ENCODE results near the gene COL23A1.
"Not testable (repeated sequence)": the region's sequence is repeated elsewhere in the genome, so short reads cannot be mapped to it uniquely, and the experiment has no call there.

COL23A1 gene

DNA sequence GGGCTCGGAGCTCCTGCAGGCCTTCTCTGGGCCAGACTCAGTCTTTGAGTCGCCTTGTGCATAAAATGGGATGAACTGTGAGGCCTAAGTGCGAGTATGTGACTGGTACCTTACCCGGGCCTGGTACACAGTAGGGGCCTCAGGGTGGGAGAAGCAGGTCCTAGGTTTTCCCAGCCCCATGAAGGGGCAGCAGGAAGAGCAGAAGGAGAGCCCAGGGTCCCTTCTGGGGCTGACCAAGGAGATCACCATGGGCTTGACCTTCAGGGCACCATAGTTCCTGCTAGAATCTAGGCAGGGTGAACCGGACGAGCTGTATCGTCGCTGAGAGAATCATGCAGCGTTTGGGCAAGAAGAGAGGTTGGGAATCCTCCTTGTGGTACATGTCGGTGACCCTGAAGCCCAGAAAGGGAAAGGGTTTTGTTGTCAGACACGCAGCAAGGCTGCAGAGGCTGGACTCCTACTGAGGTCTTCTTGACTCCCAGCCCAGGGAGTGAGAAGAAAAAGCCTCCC, 357.2 kb downstream of the COL23A1 start:
- DNase-seq = no peak

DNA sequence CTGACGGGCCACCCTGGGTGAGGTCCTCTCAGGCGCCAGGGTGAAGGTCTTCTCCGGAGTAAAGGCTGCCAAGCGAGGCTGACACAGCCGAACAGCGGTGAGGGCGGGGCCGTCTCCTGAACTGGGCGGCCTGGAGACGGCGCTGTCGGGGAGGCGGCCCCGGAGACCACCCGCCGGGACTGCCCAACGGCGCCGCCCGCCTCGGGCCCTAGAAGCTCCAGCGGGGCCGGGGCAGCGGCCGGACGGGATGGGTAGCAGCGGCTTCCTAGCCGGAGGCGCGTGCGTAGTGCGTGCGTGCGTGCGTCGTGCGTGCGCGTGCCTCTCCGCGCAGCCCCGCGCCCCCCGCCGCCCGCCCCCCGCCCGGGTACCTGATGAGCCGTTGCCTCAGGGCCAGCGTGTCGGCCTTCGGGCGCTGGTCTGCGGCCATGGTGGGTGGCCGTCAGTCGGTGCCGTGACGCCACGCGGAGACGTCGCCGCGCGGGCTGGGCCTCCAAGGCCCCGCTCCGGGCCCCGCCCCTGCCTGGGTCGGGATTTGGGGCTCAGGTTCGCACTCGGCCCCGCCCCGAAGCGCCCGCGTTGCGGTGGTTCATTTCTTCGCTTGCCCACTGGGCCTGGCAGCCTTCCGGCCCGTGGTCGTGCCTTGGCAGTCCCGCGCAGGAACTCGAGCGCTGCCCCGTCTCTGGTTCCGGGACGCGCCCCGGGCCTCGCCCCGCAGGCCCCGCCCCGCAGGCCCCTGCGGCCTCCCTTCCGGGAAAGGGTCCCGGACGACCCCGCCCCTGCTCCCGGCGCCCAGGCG, 357.9 kb downstream of the COL23A1 start, which contains the start of gene PHYKPL:
Gene PHYKPL (minus strand): TSS at position 679 of the 796 bp plus-strand sequence. CDS start 252 bp downstream, at position 427.
- peak; percentile 78 for DNase-seq

DNA sequence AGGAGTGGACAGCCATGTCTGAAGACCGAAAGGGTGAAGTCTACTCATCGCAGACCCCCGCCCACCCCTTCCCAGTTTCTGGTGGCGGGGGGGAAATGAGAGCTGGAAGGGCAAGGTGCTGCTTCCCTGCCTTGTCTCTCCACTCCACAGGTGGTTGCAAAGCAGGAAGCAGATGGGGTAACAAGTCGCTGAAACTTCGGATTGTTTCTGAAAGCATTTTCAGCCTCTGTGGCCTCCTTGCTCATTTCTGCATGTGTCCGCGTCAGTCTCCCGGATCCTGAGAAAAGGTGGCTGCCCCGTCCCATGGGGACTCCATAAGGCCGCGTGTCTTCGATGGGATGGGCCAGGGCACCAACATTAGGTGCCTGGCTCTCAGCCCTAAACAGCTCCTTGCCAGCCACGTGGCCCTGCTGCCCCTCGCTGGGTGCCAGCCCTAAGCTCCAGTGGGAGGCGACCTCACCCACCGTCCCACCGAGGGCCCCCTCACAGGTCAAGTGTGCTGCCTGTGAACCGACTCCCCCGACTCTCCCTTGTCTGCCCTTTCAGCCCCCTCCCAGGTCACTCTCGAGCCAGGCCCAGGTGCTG, 358.6 kb downstream of the COL23A1 start:
- DNase-seq = no peak

DNA sequence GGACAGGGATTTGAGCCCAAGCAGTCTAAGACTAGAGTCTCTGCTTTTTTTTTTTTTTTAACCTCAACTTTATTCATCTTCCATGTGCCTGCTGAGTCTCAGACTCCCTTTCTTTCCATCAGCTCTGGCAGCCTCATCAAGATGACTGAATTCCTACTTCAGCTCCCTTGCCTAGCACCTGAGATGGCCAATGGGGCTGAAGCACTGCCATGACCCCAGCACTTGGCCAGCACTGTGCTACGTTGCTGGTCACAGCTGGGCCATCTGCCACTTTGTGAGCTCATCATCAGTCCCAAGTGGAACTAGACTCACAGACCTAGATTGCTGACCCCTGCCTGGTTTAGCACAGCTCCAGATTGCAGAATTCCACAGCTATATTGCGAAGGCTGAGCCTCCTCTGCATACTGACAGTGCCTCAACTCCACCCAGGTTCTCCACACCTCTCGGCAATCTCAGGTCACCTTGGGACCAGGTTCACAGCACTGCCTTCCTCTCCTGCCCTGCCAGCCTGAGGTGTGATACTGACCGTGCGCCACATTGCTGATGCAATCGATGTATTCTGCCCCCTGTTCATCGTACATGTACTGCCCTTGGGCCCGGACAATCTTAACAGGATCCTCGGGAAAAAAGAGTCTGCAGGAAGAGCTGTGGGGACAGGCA, 359.2 kb downstream of the COL23A1 start:
- no peak for DNase-seq

DNA sequence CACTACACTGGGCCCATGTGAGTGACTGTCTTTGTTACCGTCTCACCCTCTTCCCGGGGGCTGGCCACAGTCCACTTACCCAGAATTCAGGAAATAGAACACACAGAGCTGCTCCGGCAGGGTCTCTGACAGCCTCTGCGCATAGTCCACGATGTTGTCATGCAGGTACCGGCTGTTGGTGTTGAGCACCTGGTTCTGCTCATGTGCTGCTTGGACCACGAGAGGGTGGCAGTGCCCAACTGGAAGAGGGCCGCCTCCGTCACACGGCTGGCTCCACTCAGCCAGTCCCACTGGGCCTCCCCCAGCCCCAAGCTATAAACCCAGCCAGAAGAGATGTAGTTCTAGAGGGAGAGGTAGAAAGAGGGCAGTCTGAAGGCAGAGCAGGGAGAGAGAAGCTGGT, 360.3 kb downstream of the COL23A1 start:
- DNase-seq = no peak

DNA sequence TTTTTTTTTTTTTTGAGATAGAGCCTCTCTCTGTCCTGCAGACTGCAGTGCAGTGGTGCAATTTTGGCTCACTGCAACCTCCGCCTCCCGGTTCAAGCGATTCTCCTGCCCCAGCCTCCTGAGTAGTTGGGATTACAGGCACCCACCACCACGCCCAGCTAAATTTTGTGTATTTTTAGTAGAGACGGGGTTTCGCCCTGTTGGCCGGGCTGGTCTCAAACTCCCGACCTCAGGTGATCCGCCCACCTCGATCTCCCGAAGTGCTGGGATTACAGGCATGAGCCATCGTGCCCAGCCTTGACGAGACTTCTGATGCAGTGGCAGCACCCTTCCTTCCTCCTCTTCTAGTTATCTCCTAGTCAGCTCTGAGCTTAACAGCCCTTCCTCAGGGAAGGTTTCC, 361.1 kb downstream of the COL23A1 start:
- not testable (repeated sequence) for DNase-seq

DNA sequence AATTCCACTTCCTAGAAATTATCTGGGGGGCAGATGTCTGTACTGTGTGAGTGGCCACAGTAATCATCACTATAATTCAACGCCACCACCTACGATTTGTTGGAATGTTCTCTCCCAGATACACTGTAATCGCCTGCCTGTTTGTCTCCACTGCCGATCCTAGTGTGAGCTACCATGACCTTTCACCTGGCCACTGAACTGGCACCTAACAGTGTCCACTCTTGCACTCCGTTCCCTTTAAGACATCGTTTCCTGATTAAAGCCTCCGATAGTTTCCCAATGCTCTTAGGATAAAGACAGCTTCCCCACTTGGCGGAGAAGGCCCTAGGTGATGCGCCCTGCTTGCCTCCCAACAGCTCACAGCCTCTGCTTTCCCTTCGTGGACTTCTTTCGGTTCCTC, 361.6 kb downstream of the COL23A1 start:
- no peak for DNase-seq

DNA sequence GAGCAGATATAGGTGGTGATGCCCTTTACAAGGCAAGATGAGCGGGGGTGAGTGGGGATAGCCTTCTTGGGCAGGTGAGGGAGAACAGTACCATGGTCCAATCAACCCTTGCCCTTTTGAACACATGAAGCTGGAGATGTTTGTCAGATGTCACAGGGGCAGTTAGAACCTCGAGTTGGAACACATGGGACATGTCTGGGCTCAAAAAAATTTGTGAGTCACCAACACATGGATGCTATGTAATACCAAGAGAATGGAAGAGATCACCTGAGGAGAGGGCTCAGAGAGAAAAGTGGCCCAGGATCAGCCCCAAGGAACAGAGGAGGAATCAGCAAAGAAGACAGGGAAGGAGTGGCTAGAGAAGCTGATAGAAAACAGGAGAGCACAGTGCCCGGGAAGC, 362.3 kb downstream of the COL23A1 start:
- no peak for DNase-seq

DNA sequence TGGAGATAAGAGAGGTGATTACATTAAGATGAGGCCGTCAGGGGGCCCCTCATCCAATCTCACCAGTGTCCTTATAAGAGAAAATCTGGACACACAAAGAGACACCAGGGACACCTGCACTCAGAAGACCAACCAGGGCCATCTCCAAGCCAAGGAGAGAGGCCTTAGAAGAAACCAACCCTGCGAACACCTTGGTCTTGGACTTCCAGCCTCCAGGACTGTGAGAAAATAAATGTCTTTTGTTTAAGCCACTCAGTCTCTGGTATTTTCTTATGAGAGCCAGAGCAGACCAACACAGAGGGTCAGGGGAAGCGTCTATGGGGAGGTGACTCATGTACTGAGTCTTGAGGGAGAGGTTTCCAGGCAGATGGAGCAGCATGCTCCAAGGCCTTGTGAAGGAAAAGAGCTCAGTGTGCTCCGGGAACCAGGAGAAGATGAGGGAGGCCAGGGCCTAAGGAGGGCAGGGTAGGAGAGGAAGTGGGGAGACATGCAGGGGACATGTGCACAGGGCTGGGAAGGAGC, 363.0 kb downstream of the COL23A1 start:
- DNase-seq = no peak

DNA sequence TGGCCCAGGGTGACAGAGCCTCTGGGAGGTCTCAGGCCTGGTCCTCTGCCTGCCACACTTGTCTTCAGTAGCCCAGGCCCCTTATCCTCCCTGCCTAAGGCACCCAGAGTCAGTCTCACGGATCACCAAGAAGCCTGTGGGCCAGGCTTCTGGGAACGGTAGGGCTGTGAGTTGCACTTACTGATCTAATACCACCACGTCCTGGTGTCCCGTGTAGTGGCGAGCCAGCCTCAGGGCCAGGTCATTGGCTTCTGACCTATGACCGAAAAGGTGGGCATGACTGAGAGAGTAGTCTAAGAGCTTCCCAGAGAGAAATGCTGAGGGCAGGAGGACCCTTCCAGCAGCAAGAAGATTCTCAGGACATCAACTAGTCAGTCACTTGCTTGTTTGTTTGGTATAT, 365.0 kb downstream of the COL23A1 start:
- no peak for DNase-seq

DNA sequence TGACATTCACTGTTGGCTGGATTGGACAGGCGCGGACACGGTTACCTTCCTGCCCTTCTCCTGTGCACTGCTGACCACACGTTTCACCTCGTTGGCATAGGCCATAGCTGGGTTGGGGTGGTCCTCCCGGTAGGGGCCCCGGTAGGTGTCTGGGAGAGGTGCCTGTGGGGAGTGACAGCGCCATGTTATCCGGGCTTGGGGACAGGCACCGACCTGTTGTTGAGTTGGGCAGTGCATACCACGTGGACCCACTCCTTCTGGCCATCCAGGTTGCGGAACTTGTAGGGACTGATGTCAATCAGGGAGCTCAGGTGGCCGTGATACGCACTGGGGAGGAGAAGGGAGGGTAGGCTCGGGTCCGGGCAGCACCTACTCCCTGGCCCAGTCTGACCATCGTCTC, 365.8 kb downstream of the COL23A1 start:
- DNase-seq = no peak

DNA sequence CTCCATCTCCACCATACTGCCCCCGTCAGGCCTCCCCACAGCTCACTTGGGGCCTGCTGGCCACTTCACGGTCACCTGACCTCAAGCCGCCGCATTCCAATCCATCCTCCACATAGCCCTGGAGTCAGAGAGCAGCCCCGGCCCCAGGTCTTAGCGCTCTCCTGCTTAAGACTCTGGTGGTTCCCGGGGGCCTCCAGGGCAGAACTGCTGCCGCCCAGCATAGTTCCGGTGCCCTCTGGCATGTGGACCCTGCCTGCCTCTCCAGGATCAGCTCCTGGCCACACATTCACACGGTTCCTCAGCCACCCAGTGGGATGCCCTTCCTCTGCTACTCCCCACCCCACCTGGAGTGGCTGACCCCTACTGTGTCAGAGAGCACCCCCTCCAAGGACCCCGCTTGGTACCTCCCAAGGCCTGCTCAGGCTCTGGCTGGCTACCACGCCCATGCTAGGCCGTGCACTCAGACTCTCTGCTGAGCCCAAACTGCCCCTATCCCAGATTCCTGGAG, 366.3 kb downstream of the COL23A1 start:
- no peak for DNase-seq

DNA sequence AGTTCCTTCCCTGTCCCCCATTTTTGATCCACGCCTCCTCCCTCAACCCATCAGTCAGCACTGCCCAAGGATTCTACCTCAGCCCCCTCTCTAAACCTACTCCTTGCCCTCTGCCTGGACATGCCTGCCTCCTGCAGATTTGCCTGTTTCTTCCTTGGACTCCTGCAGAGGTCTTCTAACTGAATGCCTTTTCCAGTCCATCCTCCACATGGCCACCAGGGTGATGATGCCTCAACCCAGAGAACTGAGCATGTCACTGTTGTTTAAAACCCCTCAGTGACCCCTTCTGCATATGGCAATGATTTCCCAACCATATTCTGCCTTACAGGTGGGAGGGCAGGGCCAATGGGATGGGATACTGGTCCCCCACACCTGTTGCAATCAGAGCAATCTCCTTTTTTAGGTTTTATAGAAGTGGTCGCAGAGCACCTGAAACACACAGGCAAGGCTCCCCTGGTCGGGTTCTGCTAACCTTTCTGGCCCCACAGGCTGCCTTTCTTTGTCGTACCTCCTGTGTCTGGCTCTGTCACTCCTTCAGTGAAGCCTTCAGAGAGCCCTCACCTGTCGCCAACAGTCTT, 366.9 kb downstream of the COL23A1 start:
- DNase-seq = no peak

DNA sequence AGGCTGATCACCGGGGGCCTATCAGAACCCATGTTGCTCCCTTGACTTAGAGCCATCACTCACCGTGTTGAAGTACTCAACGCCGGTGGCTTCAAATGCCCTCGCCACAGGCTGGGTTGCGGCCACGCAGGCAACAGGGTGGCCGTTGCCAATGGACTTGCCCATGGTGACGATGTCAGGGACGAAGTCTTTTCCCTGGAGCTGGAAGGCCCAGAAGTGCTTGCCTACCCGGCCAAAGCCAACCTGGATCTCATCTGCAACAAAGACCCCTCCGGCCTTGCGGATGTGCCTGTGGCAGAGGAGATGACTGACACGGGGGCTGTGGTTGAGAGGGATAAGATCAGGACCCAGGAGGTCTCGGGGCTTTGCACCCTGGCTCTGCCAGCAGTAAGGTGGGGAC, 367.9 kb downstream of the COL23A1 start:
- DNase-seq = no peak

DNA sequence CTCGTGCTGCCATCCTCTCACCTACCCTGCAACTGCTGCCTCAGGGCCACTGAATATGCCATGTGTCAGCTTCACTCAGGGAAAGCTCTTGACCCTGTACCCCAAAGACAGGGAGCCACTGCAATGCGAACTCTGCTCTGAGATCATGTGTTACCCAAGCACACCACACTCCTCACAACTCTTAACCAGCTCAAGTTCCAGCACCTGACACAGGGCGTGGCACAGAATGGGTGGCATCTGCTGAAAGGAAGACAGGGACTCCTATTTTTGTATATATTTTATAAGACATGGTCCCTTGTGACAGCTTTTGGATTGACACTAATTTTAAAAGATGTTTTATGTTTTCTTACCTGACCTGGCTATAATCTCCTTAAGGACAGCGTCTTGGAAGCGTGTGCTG, 368.3 kb downstream of the COL23A1 start:
- DNase-seq = no peak

DNA sequence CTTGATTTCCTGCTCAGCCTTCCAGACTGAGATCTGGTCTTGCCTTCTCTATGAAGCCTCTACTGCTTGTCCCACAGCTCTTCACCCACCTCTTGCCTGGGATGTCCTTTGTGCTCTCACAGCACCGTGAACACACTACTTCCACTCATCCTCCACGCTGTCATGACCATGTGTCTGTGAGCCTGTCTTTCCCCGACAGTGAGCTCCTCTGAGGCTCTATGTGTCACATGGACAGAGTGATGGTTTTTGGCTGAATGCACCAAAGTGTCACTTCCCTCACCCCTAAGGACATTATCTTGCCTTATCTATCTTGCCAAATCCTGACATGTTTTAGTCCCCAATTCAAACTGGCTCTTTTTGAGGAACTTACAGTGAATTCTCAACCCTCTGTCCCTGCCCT, 368.9 kb downstream of the COL23A1 start:
- DNase-seq = no peak

DNA sequence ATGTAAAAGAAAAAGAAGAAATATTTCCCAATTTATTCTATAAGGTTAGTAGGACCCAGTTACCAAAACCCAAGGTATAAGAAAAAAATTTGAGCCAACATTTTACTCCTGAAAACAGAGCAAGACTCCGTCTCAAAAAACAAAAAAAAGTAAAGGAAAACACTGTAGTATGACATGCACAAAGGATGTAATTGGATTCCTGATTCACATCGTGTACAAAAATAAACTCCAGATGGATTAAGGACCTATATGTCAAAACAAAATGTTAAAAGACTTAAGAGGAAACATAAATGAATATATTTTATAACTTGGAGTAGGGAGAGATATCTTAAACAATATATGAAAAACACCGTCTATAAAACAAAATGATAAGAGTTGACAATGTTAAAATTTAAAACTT, 371.4 kb downstream of the COL23A1 start:
- DNase-seq = no peak

DNA sequence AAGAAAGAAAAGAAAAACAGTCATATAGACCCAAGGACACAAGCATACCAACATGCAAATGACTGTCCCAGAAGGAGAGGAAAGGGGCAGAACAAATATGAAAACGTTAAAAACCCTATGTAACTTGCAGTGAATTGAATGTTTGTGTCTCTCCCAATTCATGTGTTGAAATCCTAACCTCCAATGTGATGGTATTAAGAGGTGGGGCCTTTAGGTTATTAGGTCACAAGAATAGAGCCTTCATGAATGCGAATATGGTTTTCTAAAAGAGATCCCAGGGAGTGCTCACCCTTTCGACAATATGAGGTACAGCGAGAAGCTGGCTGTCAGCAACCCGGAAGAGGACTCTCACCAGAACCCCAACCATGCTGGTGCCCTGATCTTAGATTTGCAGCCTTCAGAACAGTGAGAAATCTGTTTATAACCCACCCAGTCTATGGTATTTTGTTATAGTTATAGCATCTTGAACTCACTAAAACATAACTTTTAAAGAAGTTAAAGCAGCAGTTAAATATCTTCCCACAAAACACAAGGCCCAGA, 371.9 kb downstream of the COL23A1 start:
- DNase-seq = no peak

DNA sequence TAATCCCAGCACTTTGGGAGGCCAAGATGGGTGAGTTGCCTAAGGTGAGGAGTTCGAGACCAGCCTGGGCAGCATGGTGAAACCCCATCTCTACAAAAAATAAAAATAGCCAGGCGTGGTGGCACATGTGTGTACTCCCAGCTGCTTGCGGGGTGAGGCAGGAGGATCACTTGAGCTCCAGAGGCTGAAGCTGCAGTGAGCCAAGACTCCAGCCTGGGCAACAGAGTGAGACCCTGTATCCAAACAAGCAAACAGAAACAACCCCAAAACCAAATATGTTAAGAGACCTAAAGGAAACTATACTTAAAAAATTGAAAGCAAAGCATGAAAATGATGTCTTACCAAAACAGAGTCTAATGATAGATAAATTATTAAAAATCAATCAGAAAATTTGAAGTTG, 373.4 kb downstream of the COL23A1 start:
- no peak for DNase-seq

DNA sequence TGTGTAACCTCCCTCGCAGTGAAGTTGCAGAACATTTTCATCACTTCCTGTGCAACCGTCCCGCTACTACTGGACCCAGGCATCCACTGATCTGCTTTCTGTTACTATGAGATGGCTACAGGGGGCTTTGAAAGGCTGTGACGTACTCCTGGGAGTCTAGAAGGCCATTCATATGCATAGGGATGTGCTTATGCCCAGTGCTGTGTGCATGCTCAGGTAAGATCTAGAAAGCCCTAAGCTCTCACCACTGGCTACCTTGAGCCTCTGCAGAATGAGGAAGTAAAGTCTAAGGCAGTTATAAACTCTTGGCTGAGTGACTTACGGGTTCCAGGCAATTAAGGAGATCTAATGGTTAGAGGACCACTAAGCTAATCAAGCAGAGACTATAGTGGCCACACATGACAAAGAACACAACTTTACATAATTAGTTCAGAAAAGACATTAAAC, 374.1 kb downstream of the COL23A1 start:
- DNase-seq = no peak

DNA sequence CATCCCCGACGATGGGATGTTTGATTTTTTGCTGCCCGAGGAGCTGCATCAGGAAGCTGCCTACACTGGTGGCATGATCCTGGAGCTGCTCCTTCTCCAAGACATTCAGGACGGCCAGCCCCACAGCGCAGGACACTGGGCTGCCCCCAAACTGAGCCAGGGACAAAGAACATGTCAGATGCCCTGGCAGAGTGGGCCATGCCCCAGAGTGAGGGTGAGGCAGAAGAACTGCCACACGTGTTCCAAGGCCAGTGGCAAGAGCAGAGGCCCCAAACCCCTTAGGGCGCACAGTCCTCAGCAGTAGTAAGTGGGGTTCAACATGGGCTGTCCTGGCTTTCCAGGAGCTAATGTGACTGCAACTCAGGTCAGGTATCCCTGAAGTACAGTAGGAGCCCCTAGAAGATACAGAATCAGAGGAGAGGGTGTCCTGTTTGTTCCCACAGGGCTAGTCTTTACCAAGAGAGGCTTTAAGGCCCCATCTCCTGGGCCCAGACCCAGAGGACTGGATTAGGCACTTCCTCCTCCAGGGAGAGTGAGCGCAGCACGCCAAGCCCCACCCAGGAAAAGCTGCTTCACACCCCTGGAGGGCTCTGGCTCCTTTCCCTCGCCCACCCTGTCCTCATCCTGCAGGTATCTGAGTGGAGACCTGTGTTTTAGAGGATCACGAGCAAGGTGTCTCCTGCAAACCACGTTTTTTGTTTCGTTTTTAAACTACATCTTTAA, 374.8 kb downstream of the COL23A1 start:
- no peak for DNase-seq

Data from CD4-positive, alpha-beta T cell treated with Interleukin-17A for 4 hours (primary cell).